Pancreas (tissue), 10 donors: ENCODE results near the gene PRR7. TPM values are rescaled to one million over a fixed set of nuclear protein-coding genes. Genes with fewer than 3 reads are reported as not detected.

ENCODE experiments used
- ATAC-seq, 4 donors: fragments of 200-7000 bp; cut with Tn5 transposase; one replicate each; pipeline versions ENCODE4 v1.8.0 to v1.9.1; 2020; ENCODE audit warnings: mild to moderate bottlenecking in 4 of 4, moderate library complexity in 4 of 4
- DNase-seq, 6 donors: peaks; one replicate each; pipeline ENCODE4 v3.0.0-alpha.2; 2020
- FAIRE-seq: peaks from 2 replicates; lab custom pipeline; 2012; peaks lifted over from hg19 to GRCh38; lab: Jason Lieb, UNC
- H3K27ac ChIP-seq, 4 donors: fragments of 200-600 bp; sonication (generic); 1 replicate in 3 of 4; 2 replicates in 1 of 4; pipeline versions ENCODE4 v1.5.0 to v1.8.0; 2020
- H3K27me3 ChIP-seq, 4 donors: fragments of 200-600 bp; one replicate each; pipeline ENCODE4 v1.8.0; 2021
- H3K36me3 ChIP-seq, 3 donors: fragments of 200-600 bp; sonication (generic) in 1 of 3; one replicate each; pipeline versions ENCODE4 v1.5.0 to v1.8.0; 2020 to 2021
- H3K4me1 ChIP-seq, 3 donors: fragments of 200-600 bp; one replicate each; pipeline ENCODE4 v1.8.0; 2021
- H3K4me3 ChIP-seq, 4 donors: fragments of 200-600 bp; sonication (generic) in 2 of 4; one replicate each; pipeline versions ENCODE4 v1.5.0 to v1.8.0; 2020 to 2021
- H3K9me3 ChIP-seq, 4 donors: fragments of 200-600 bp; one replicate each; pipeline ENCODE4 v1.8.0; 2021
- CTCF ChIP-seq, 4 donors: fragments of 200-600 bp; sonication (generic) in 3 of 4; IDR thresholded peaks; one replicate each; pipeline versions ENCODE4 v1.5.0 to v1.8.0; 2021; ENCODE audit warnings: antibody characterized with exemption in 4 of 4
- whole genome bisulfite sequencing, 2 donors: extraction: QIAGEN DNeasy Blood & Tissue Kit; methylation state at CpG; one replicate each; pipeline ENCODE4 v1.1.7; 2013; 5-methylcytosine and 5-hydroxymethylcytosine counted together
- intact Hi-C, 3 donors: fragments of 100-400 bp; cut with DNase I; formaldehyde crosslinking; loops; one replicate each; pipeline versions ENCODE4 v1.11.1 to v1.14.2; 2022
- polyA plus RNA-seq, 2 donors: library from polyadenylated mRNA; stranded (reverse); fragments of 200-250 nt; gene quantifications; one replicate each; pipeline ENCODE4 v1.2.3, GENCODE V29; 2013
- total RNA-seq, 6 donors: library from RNA; stranded (reverse); fragmentation: NEBNext Ultra II Directional in 4 of 6; extraction: Animal tissue kit (Norgen Biotek cat#: 25700) in 4 of 6; gene quantifications; one replicate each; pipeline versions ENCODE4 v1.2.1 to v1.2.4, GENCODE V29; 2021 to 2023
- donor health status: healthy with polysubstance abuse.
- donor health status: DM: no; HTN: no; CAD: no; lungs with moderate emphysema.
- donor health status: DM: no; HTN: no; CAD: no.
- donor health status: control.
- donor health status: control.
- donor health status: Bipolar disorder and iron deficiency.
- donor health status: DM: yes; HTN: yes; CAD: no.
- donor health status: DM: no; HTN: no; CAD: no.
- donor health status: DM: no; HTN: no; CAD: no.
- donor health status: DM: yes; HTN: yes; CAD: no.

The PRR7 gene
- total and polyA plus RNA-seq, 8 donors: 1.7 to 3.5 (median 2.7) TPM

GRCh38 chr5:177502886-177503285, 56.3 kb downstream of the PRR7 start:
- DNase-seq: peak in 1 of 6 donors; percentile 36
- no peaks in the 10 kb centered on the region for H3K27me3 ChIP-seq
- no peak for ATAC-seq
- no peaks in the 10 kb centered on the region for H3K36me3 ChIP-seq
- WGBS, 2 donors: 67 to 78% methylated on average over 16 of the region's 16 CpGs
- intact Hi-C loops: loop anchor here in 2 of 3 donors (5.0 kb wide), 1 partner anchor 111 kb away; no protein-coding TSS in a partner anchor
- H3K4me1 ChIP-seq: peaks cover 0 to 5% (median 0%) of the 10 kb centered on the region in 3 donors
- no peak for FAIRE-seq
- H3K4me3 ChIP-seq: no peak overlapping the region
- H3K27ac ChIP-seq: no peak overlapping the region
- no peaks in the 10 kb centered on the region for H3K9me3 ChIP-seq
- no peak for TF ChIP-seq CTCF (IDR thresholded peaks at IDR 0.05)

- H3K9me3 ChIP-seq: no peaks in the 10 kb centered on the region
- WGBS, 2 donors: 68 to 85% methylated on average over 24 of the region's 24 CpGs
- H3K27me3 ChIP-seq: no peaks in the 10 kb centered on the region
- no peak overlapping the region for H3K27ac ChIP-seq
- peak in 1 of 6 donors; percentile 58 for DNase-seq
- ATAC-seq: no peak
- TF ChIP-seq CTCF (IDR thresholded peaks at IDR 0.05): no peak
- no peak overlapping the region for H3K4me3 ChIP-seq
- no peaks in the 10 kb centered on the region for H3K4me1 ChIP-seq
- FAIRE-seq: no peak
- H3K36me3 ChIP-seq: no peaks in the 10 kb centered on the region
- intact Hi-C loops: loop anchor here in 2 of 3 donors (5.0 kb wide), 1 partner anchor 111 kb away; no protein-coding TSS in a partner anchor
Observed at GRCh38 chr5:177503351-177504085, 56.9 kb downstream of the PRR7 start.

GRCh38 chr5:177504086-177505056, 57.8 kb downstream of the PRR7 start:
- FAIRE-seq: no peak
- Histone ChIP-seq H3K36me3 (no peaks in the 10 kb centered on the region), H3K4me3 (no peak overlapping the region), H3K27ac (no peak overlapping the region), H3K9me3 (no peaks in the 10 kb centered on the region), H3K27me3 (no peaks in the 10 kb centered on the region), H3K4me1 (no peaks in the 10 kb centered on the region)
- no peak for ATAC-seq
- 85 to 89% methylated on average over 47 of the region's 47 CpGs for WGBS, 2 donors
- no peak for TF ChIP-seq CTCF (IDR thresholded peaks at IDR 0.05)
- DNase-seq: peak in 2 of 6 donors; percentile 32 to 70
- intact Hi-C loops: loop anchor here in 2 of 3 donors (5.0 kb wide), 1 partner anchor 112 kb away; no protein-coding TSS in a partner anchor

- peak in 1 of 6 donors; percentile 51 for DNase-seq
- WGBS, 2 donors: 93% methylated on average over 4 of the region's 4 CpGs
Observed at GRCh38 chr5:177505075-177505474, 58.5 kb downstream of the PRR7 start.

More at GRCh38 chr5:177505075-177505474, 58.5 kb downstream of the PRR7 start:
- TF ChIP-seq CTCF (IDR thresholded peaks at IDR 0.05): no peak
- no peaks in the 10 kb centered on the region for H3K27me3 ChIP-seq
- H3K27ac ChIP-seq: no peak overlapping the region
- ATAC-seq (no peak), FAIRE-seq (no peak)
- no peaks in the 10 kb centered on the region for H3K36me3 ChIP-seq
- H3K9me3 ChIP-seq: no peaks in the 10 kb centered on the region
- intact Hi-C loops: no loop called here
- H3K4me3 ChIP-seq: no peak overlapping the region
- H3K4me1 ChIP-seq: no peaks in the 10 kb centered on the region

Other genes with a start within 250 kb of the PRR7 start
- 10 to 100 TPM; 34.5 to 43.1 (median 37.7) TPM for gene RAB24, start 143.1 kb upstream of the PRR7 start, total RNA-seq
- gene RAB24, start 143.1 kb upstream of the PRR7 start, polyA plus RNA-seq: 100 to 1,000 TPM; 125 to 160 TPM
- gene PRELID1, start 143.0 kb upstream of the PRR7 start, total RNA-seq: 100 to 1,000 TPM in 4 of 6 donors, 10 to 100 TPM in 2; 77.8 to 153 (median 127) TPM
- gene PRELID1, start 143.0 kb upstream of the PRR7 start, polyA plus RNA-seq: 100 to 1,000 TPM in 1 of 2 donors, 10 to 100 TPM in 1; 98.6 to 134 TPM
- gene MXD3, start 134.9 kb upstream of the PRR7 start, total RNA-seq: 1 to 10 TPM; 3.0 to 7.1 (median 5.4) TPM
- gene MXD3, start 134.9 kb upstream of the PRR7 start, polyA plus RNA-seq: 10 to 100 TPM; 34.2 to 55.0 TPM
- 100 to 1,000 TPM in 2 of 6 donors, 10 to 100 TPM in 4; 71.1 to 128 (median 92.6) TPM for gene LMAN2, start 95.1 kb upstream of the PRR7 start, total RNA-seq
- 100 to 1,000 TPM in 1 of 2 donors, 10 to 100 TPM in 1; 80.7 to 110 TPM for gene LMAN2, start 95.1 kb upstream of the PRR7 start, polyA plus RNA-seq
- 10 to 100 TPM in 4 of 6 donors, 1 to 10 TPM in 2; 7.0 to 15.7 (median 11.3) TPM for gene RGS14, start 88.9 kb upstream of the PRR7 start, total RNA-seq
- 10 to 100 TPM; 24.7 to 30.9 TPM for gene RGS14, start 88.9 kb upstream of the PRR7 start, polyA plus RNA-seq
- not detected for gene SLC34A1, start 62.4 kb upstream of the PRR7 start, total RNA-seq
- not detected for gene SLC34A1, start 62.4 kb upstream of the PRR7 start, polyA plus RNA-seq
- gene PFN3, start 46.2 kb upstream of the PRR7 start, total RNA-seq: not detected
- gene PFN3, start 46.2 kb upstream of the PRR7 start, polyA plus RNA-seq: not detected
- gene F12, start 37.2 kb upstream of the PRR7 start, total RNA-seq: 1 to 10 TPM in 5 of 6 donors, under 1 TPM in 1; 0.83 to 2.6 (median 1.8) TPM
- 1 to 10 TPM; 1.1 to 2.2 TPM for gene F12, start 37.2 kb upstream of the PRR7 start, polyA plus RNA-seq
- gene GRK6, start 20.1 kb upstream of the PRR7 start, total RNA-seq: 10 to 100 TPM; 10.6 to 14.5 (median 12.3) TPM
- gene GRK6, start 20.1 kb upstream of the PRR7 start, polyA plus RNA-seq: 1 to 10 TPM; 7.2 to 7.6 TPM
- 10 to 100 TPM; 10.2 to 38.2 (median 15.7) TPM for gene DBN1, start 26.8 kb downstream of the PRR7 start, total RNA-seq
- gene DBN1, start 26.8 kb downstream of the PRR7 start, polyA plus RNA-seq: 10 to 100 TPM; 17.1 to 29.2 TPM
- 10 to 100 TPM in 2 of 6 donors, 1 to 10 TPM in 4; 3.9 to 39.9 (median 8.7) TPM for gene PDLIM7, start 50.8 kb downstream of the PRR7 start, total RNA-seq
- gene PDLIM7, start 50.8 kb downstream of the PRR7 start, polyA plus RNA-seq: 10 to 100 TPM; 23.2 to 38.0 TPM
- gene DOK3, start 63.0 kb downstream of the PRR7 start, total RNA-seq: 10 to 100 TPM in 1 of 6 donors, 1 to 10 TPM in 4, under 1 TPM in 1; 0.98 to 11.4 (median 4.3) TPM
- 1 to 10 TPM; 3.9 to 6.5 TPM for gene DOK3, start 63.0 kb downstream of the PRR7 start, polyA plus RNA-seq
- 10 to 100 TPM; 24.3 to 47.4 (median 39.4) TPM for gene DDX41, start 70.1 kb downstream of the PRR7 start, total RNA-seq
- gene DDX41, start 70.1 kb downstream of the PRR7 start, polyA plus RNA-seq: 10 to 100 TPM; 68.3 to 88.1 TPM
- gene FAM193B, start 107.7 kb downstream of the PRR7 start, total RNA-seq: 10 to 100 TPM; 30.1 to 79.7 (median 41.8) TPM
- gene FAM193B, start 107.7 kb downstream of the PRR7 start, polyA plus RNA-seq: 100 to 1,000 TPM; 399 to 519 TPM
- 100 to 1,000 TPM in 5 of 6 donors, 10 to 100 TPM in 1; 99.1 to 167 (median 124) TPM for gene TMED9, start 145.4 kb downstream of the PRR7 start, total RNA-seq
- gene TMED9, start 145.4 kb downstream of the PRR7 start, polyA plus RNA-seq: 100 to 1,000 TPM; 105 to 113 TPM
- 10 to 100 TPM; 12.6 to 20.3 (median 15.8) TPM for gene B4GALT7, start 153.3 kb downstream of the PRR7 start, total RNA-seq
- 10 to 100 TPM; 44.6 to 51.0 TPM for gene B4GALT7, start 153.3 kb downstream of the PRR7 start, polyA plus RNA-seq